H9 (cell line): ENCODE measurements around the gene FARP1. TPM values are rescaled to one million over a fixed set of nuclear protein-coding genes. Genes with fewer than 3 reads are reported as not detected.
A peak's percentile ranks its signal among the peaks of the same experiment; 100 is the strongest.

Experiments used
- DNase-seq: peaks from one replicate; pipeline ENCODE4 v3.0.0-alpha.2; 2017
- H2AFZ ChIP-seq: one replicate; pipeline ENCODE4 v1.6.1; 2013; ENCODE audit warnings: mild to moderate bottlenecking, low read length, control low read depth, moderate library complexity
- H2AK5ac ChIP-seq: 2 replicates; pipeline ENCODE4 v1.6.1; 2013; ENCODE audit warnings: low read length, control low read depth, mixed read lengths; ENCODE audit not compliant: insufficient read length
- H2BK120ac ChIP-seq: one replicate; pipeline ENCODE4 v1.6.1; 2013; ENCODE audit warnings: low read depth, mild to moderate bottlenecking, low read length, control low read depth, inconsistent platforms; ENCODE audit not compliant: poor library complexity, severe bottlenecking
- H2BK12ac ChIP-seq: 2 replicates; pipeline ENCODE4 v1.6.1; 2013; ENCODE audit warnings: low read length, control low read depth, mixed read lengths, low read depth; ENCODE audit not compliant: insufficient read length
- H2BK15ac ChIP-seq: 2 replicates; pipeline ENCODE4 v1.6.1; 2013; ENCODE audit warnings: low read depth, low read length, control low read depth
- H2BK20ac ChIP-seq: one replicate; pipeline ENCODE4 v1.6.1; 2013; ENCODE audit warnings: low read depth, mild to moderate bottlenecking, low read length, control low read depth, inconsistent platforms; ENCODE audit not compliant: poor library complexity, severe bottlenecking
- H2BK5ac ChIP-seq: 2 replicates; pipeline ENCODE4 v1.6.1; 2013; ENCODE audit warnings: low read length, control low read depth, mixed read lengths; ENCODE audit not compliant: insufficient read length
- H3K14ac ChIP-seq: 2 replicates; pipeline ENCODE4 v1.6.1; 2013; ENCODE audit warnings: low read length, control low read depth; ENCODE audit not compliant: insufficient read depth
- H3K18ac ChIP-seq: 2 replicates; pipeline ENCODE4 v1.6.1; 2013; ENCODE audit warnings: low read depth, mild to moderate bottlenecking, mixed read lengths, low read length, control low read depth; ENCODE audit not compliant: insufficient read length
- H3K23ac ChIP-seq: 2 replicates; pipeline ENCODE4 v1.6.1; 2013; ENCODE audit warnings: low read length, control low read depth, mixed read lengths, low read depth; ENCODE audit not compliant: insufficient read length
- H3K23me2 ChIP-seq: 2 replicates; pipeline ENCODE4 v1.6.1; 2013; ENCODE audit warnings: low read depth, mild to moderate bottlenecking, mixed read lengths, low read length, control low read depth; ENCODE audit not compliant: insufficient read length, poor library complexity, severe bottlenecking
- H3K27ac ChIP-seq: 2 replicates; pipeline ENCODE4 v1.5.1; 2013; ENCODE audit warnings: low read length, control low read depth, mixed read lengths, low read depth; ENCODE audit not compliant: insufficient read length
- H3K27me3 ChIP-seq: 2 replicates; pipeline ENCODE4 v1.6.1; 2013; ENCODE audit warnings: low read length, control low read depth, inconsistent platforms; ENCODE audit not compliant: insufficient read depth
- H3K4ac ChIP-seq: 2 replicates; pipeline ENCODE4 v1.6.1; 2013; ENCODE audit warnings: low read depth, mild to moderate bottlenecking, control low read depth, inconsistent platforms, low read length, moderate library complexity
- H3K4me1 ChIP-seq: 2 replicates; pipeline ENCODE4 v1.6.1; 2013; ENCODE audit warnings: low read length, control low read depth, inconsistent platforms; ENCODE audit not compliant: insufficient read depth
- H3K4me2 ChIP-seq: 2 replicates; pipeline ENCODE4 v1.6.1; 2013; ENCODE audit warnings: low read length, control low read depth, mixed read lengths; ENCODE audit not compliant: insufficient read length, insufficient read depth
- H3K56ac ChIP-seq: 2 replicates; pipeline ENCODE4 v1.6.1; 2013; ENCODE audit warnings: low read depth, mild to moderate bottlenecking, mixed read lengths, low read length, control low read depth; ENCODE audit not compliant: insufficient read length
- H3K79me1 ChIP-seq: 2 replicates; pipeline ENCODE4 v1.6.1; 2013; ENCODE audit warnings: low read depth, mild to moderate bottlenecking, moderate library complexity, low read length, control low read depth, inconsistent platforms; ENCODE audit not compliant: insufficient read depth, poor library complexity, severe bottlenecking
- H3K79me2 ChIP-seq: 2 replicates; pipeline ENCODE4 v1.6.1; 2013; ENCODE audit warnings: low read length, control low read depth, inconsistent platforms; ENCODE audit not compliant: insufficient read depth
- H3K9ac ChIP-seq: 2 replicates; pipeline ENCODE4 v1.6.1; 2013; ENCODE audit warnings: low read length, control low read depth, mixed read lengths; ENCODE audit not compliant: insufficient read length; ENCODE audit errors: extremely low read depth
- H3K9me3 ChIP-seq: one replicate; pipeline ENCODE4 v1.6.1; 2013; ENCODE audit warnings: low read depth, low read length, inconsistent platforms; ENCODE audit not compliant: control insufficient read depth
- H3T11ph ChIP-seq: one replicate; pipeline ENCODE4 v1.6.1; 2013; ENCODE audit warnings: mild to moderate bottlenecking, low read length, control low read depth, inconsistent platforms
- H4K20me1 ChIP-seq: one replicate; pipeline ENCODE4 v1.6.1; 2013; ENCODE audit not compliant: control insufficient read depth, insufficient read length, insufficient read depth
- H4K5ac ChIP-seq: 2 replicates; pipeline ENCODE4 v1.6.1; 2013; ENCODE audit warnings: low read depth, mild to moderate bottlenecking, mixed read lengths, low read length, control low read depth; ENCODE audit not compliant: insufficient read length
- H4K8ac ChIP-seq: replicated peaks from 2 replicates; pipeline ENCODE4 v1.6.1; 2013; ENCODE audit warnings: low read length, control low read depth, mixed read lengths, low read depth; ENCODE audit not compliant: insufficient read length
- H4K91ac ChIP-seq: 2 replicates; pipeline ENCODE4 v1.6.1; 2013; ENCODE audit warnings: low read depth, mild to moderate bottlenecking, moderate library complexity, mixed read lengths, low read length, control low read depth; ENCODE audit not compliant: insufficient read length
- H3K27ac Mint-ChIP-seq, 3 experiments: 2 replicates in 2 of 3; 3 replicates in 1 of 3; pipeline ENCODE4 v1.8.0; 2020 to 2021; ENCODE audit warnings: mixed read lengths in 3 of 3, mild to moderate bottlenecking in 1 of 3, moderate library complexity in 1 of 3
- H3K27me3 Mint-ChIP-seq: 2 replicates; pipeline ENCODE4 v1.8.0; 2021; ENCODE audit warnings: low read depth, mild to moderate bottlenecking, moderate library complexity, mixed read lengths
- H3K36me3 Mint-ChIP-seq, 3 experiments: 2 replicates in 2 of 3; 3 replicates in 1 of 3; pipeline ENCODE4 v1.8.0; 2020 to 2021; ENCODE audit warnings: low read depth in 3 of 3, mixed read lengths in 3 of 3; ENCODE audit not compliant: insufficient read depth in 1 of 3
- H3K4me1 Mint-ChIP-seq, 2 experiments: 2 replicates each; pipeline ENCODE4 v1.8.0; 2020; ENCODE audit warnings: mixed read lengths in 2 of 2
- H3K4me3 Mint-ChIP-seq, 2 experiments: 2 replicates in 1 of 2; 3 replicates in 1 of 2; pipeline ENCODE4 v1.8.0; 2020 to 2021; ENCODE audit warnings: mild to moderate bottlenecking in 2 of 2, mixed read lengths in 2 of 2, moderate library complexity in 1 of 2
- H3K9me3 Mint-ChIP-seq, 2 experiments: 2 replicates in 1 of 2; 3 replicates in 1 of 2; pipeline ENCODE4 v1.8.0; 2020; ENCODE audit warnings: mild to moderate bottlenecking in 2 of 2, mixed read lengths in 2 of 2, moderate library complexity in 1 of 2
- WGBS: extraction: QIAGEN DNeasy Blood & Tissue Kit; methylation state at CpG from one replicate; pipeline ENCODE4 v1.1.7; 2013; ENCODE audit warnings: missing lambda C conversion rate, low lambda C conversion rate, mixed read lengths; ENCODE audit not compliant: insufficient read length; ENCODE audit errors: extremely low coverage; 5-methylcytosine and 5-hydroxymethylcytosine counted together
- total RNA-seq: library from RNA; stranded (reverse); gene quantifications from 2 replicates; pipeline ENCODE4 v1.2.1, GENCODE V29; 2021
- TF ChIP-seq, protein P1 (sequence below): fragments of 200-600 bp; sonication (generic); conservative IDR thresholded peaks from 3 replicates; pipeline ENCODE4 v1.8.0; 2021; ENCODE audit warnings: antibody characterized with exemption, mild to moderate bottlenecking

FARP1 gene
- total RNA-seq, 1 experiment from 2014 or later, result 95.9 TPM

- Histone ChIP-seq H2AFZ (no peak overlapping the region), H3T11ph (no peak overlapping the region), H3K9me3 (no peaks in the 10 kb centered on the region), H3K79me1 (no peaks in the 10 kb centered on the region), H3K23ac (no peak overlapping the region), H3K18ac (no peak overlapping the region), H2BK12ac (no peak overlapping the region), H2BK120ac (no peak overlapping the region), H2AK5ac (no peak overlapping the region), H2BK5ac (no peak overlapping the region), H2BK15ac (no peak overlapping the region), H3K4me2 (no peak overlapping the region), H3K14ac (no peak overlapping the region), H3K9ac (no peak overlapping the region), H3K27me3 (no peaks in the 10 kb centered on the region), H2BK20ac (no peak overlapping the region), H3K79me2 (no peaks in the 10 kb centered on the region), H3K23me2 (no peaks in the 10 kb centered on the region), H3K27ac (no peak overlapping the region), H4K8ac (no peak overlapping the region), H3K4ac (no peak overlapping the region), H3K4me1 (no peaks in the 10 kb centered on the region), H3K56ac (no peak overlapping the region), H4K20me1 (no peaks in the 10 kb centered on the region), H4K91ac (no peak overlapping the region), H4K5ac (no peak overlapping the region)
- no CpG with 5 or more reads among the region's 7 CpGs for WGBS
- TF ChIP-seq, protein P1, sequence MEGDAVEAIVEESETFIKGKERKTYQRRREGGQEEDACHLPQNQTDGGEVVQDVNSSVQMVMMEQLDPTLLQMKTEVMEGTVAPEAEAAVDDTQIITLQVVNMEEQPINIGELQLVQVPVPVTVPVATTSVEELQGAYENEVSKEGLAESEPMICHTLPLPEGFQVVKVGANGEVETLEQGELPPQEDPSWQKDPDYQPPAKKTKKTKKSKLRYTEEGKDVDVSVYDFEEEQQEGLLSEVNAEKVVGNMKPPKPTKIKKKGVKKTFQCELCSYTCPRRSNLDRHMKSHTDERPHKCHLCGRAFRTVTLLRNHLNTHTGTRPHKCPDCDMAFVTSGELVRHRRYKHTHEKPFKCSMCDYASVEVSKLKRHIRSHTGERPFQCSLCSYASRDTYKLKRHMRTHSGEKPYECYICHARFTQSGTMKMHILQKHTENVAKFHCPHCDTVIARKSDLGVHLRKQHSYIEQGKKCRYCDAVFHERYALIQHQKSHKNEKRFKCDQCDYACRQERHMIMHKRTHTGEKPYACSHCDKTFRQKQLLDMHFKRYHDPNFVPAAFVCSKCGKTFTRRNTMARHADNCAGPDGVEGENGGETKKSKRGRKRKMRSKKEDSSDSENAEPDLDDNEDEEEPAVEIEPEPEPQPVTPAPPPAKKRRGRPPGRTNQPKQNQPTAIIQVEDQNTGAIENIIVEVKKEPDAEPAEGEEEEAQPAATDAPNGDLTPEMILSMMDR, result peak; percentile 39; the same call in 1 of the 3 replicates
- Mint-ChIP-seq H3K36me3 (peaks cover 10 to 53% (median 50%) of the 10 kb centered on the region in 3 experiments), H3K4me1 (no peaks in the 10 kb centered on the region), H3K9me3 (no peaks in the 10 kb centered on the region), H3K27ac (no peak overlapping the region), H3K4me3 (no peak overlapping the region), H3K27me3 (no peaks in the 10 kb centered on the region)
- no peak for DNase-seq
These were observed 270.9 kb downstream of the FARP1 start for GRCh38 chr13:98413796-98414195.
